Measurements from ENCODE around the gene PRTN3. TPM values are rescaled to one million over a fixed set of nuclear protein-coding genes. Genes with fewer than 3 reads are reported as not detected.

The PRTN3 gene, protein sequence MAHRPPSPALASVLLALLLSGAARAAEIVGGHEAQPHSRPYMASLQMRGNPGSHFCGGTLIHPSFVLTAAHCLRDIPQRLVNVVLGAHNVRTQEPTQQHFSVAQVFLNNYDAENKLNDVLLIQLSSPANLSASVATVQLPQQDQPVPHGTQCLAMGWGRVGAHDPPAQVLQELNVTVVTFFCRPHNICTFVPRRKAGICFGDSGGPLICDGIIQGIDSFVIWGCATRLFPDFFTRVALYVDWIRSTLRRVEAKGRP
- under 1 TPM in 1 of 4 donors, not detected in 3; 0.41 TPM for polyA plus RNA-seq
- long read RNA-seq, donor 1 = 0 reads
- long read RNA-seq, donor 2, partial matches to known transcripts = 0 of 1 reads
- long read RNA-seq, donor 2, other reads (novel, unspliced or antisense) = 0 of 1 reads
- long read RNA-seq, donor 3 = 0 reads
- long read RNA-seq, donor 4 = 0 reads
- long read RNA-seq, donor 5 = 0 reads
- long read RNA-seq, donor 6 = 0 reads
- long read RNA-seq, donor 7, partial matches to known transcripts = 0 of 2 reads
- long read RNA-seq, donor 7, other reads (novel, unspliced or antisense) = 0 of 2 reads
- long read RNA-seq, donor 8, partial matches to known transcripts = 0 of 1 reads
- long read RNA-seq, donor 8, other reads (novel, unspliced or antisense) = 0 of 1 reads
- long read RNA-seq, donor 9 = 0 reads
- long read RNA-seq, donor 10 = 0 reads

DNA sequence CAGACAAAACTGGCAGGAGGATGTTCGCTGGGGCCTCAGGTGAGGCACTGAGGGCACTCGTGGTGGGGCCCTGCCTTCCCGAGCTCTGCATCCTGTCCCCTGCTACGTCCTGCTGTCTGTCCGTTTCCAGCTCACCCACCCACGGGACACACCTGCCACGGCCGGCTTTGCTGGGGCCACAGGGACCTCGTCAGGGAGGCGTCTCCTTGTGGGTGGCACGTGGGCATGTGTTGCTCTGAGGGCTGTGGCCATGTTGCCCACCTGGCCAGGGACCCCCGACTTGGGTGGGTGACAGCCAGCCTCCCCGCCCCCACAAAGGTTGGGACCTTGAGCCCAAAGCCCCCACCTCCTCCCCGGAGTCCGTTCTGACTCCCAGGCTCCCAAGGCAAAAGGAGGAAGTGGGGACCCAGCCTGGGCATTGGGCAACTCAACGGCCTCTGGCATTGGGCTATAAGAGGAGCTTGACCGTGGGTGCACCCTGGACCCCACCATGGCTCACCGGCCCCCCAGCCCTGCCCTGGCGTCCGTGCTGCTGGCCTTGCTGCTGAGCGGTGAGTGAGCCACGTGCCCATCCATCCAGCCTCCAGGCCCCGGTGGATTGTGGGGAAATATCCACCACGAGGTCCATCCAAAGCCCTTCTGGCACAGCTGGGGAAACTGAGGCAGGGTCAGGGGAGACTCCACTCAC is at the start of gene PRTN3:
Gene PRTN3 (plus strand): TSS at position 481 of the 688 bp plus-strand sequence. CDS start 10 bp downstream, at position 491.
- peaks cover 5 to 53% (median 13%) of the 10 kb centered on the region in 3 donors for H3K27me3 ChIP-seq (ENCODE audit: control insufficient read depth in 3 of 3, insufficient read depth in 3 of 3, low read length in 3 of 3)
- H3K9me3 ChIP-seq (ENCODE audit: control insufficient read depth in 2 of 2, insufficient read depth in 1 of 2, low read depth in 1 of 2, low read length in 1 of 2) = no peaks in the 10 kb centered on the region
- DNase-seq = no peak
- no peak for FAIRE-seq
- H3K27ac ChIP-seq (ENCODE audit: low read depth in 1 of 3, low read length in 2 of 3) = no peak within 1 kb of the TSS
- no peaks in the 10 kb centered on the region for H3K36me3 ChIP-seq (ENCODE audit: control insufficient read depth in 3 of 3, insufficient read depth in 2 of 3, low read depth in 1 of 3, low read length in 3 of 3)
- H3K4me1 ChIP-seq (ENCODE audit: control insufficient read depth in 3 of 3, insufficient read depth in 2 of 3, low read depth in 1 of 3, low read length in 2 of 3) = peaks cover 0 to 5% (median 0%) of the 10 kb centered on the region in 3 donors
- WGBS, 3 donors = 43 to 67% (median 43%) methylated on average over 23 to 24 of the region's 24 CpGs
- no peak within 1 kb of the TSS for H3K4me3 ChIP-seq (ENCODE audit: low read depth in 1 of 3, low read length in 3 of 3)

DNA sequence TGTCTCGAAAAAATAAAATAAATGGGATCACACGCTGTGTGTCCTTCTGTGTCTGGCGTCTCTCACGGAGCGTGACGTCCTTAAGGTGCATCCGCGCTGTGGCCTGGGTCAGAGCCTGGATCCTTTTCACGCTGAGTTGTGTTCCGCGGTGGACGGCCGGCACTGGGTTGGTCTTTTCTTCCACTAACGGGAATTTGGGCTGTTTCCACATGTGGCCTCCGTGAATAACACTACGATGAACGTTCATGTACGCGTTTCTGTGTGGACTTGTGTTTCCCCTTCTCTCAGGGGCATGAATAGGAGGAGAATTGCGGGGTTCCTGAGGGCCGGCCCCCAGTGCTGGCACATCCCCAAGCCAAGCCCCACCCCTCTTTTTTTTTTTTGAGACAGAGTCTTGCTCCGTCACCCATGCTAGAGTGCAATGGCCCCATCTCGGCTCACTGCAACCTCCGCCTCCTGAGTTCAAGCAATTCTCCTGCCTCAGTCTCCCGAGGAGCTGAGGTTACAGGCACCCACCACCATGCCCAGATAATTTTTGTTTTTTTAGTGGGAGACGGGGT is 49.7 kb upstream of the PRTN3 start:
- Histone ChIP-seq H3K4me1 (ENCODE audit: control insufficient read depth in 3 of 3, insufficient read depth in 2 of 3, low read depth in 1 of 3, low read length in 2 of 3) (peaks cover 0 to 2% (median 0%) of the 10 kb centered on the region in 3 donors), H3K27me3 (ENCODE audit: control insufficient read depth in 3 of 3, insufficient read depth in 3 of 3, low read length in 3 of 3) (no peaks in the 10 kb centered on the region), H3K9me3 (ENCODE audit: control insufficient read depth in 2 of 2, insufficient read depth in 1 of 2, low read depth in 1 of 2, low read length in 1 of 2) (no peaks in the 10 kb centered on the region), H3K36me3 (ENCODE audit: control insufficient read depth in 3 of 3, insufficient read depth in 2 of 3, low read depth in 1 of 3, low read length in 3 of 3) (peaks cover 0 to 7% (median 0%) of the 10 kb centered on the region in 3 donors), H3K4me3 (ENCODE audit: low read depth in 1 of 3, low read length in 3 of 3) (no peak overlapping the region), H3K27ac (ENCODE audit: low read depth in 1 of 3, low read length in 2 of 3) (no peak overlapping the region)
- FAIRE-seq (no peak), DNase-seq (no peak)
- 85 to 88% (median 88%) methylated on average over 26 of the region's 26 CpGs for WGBS, 3 donors

DNA sequence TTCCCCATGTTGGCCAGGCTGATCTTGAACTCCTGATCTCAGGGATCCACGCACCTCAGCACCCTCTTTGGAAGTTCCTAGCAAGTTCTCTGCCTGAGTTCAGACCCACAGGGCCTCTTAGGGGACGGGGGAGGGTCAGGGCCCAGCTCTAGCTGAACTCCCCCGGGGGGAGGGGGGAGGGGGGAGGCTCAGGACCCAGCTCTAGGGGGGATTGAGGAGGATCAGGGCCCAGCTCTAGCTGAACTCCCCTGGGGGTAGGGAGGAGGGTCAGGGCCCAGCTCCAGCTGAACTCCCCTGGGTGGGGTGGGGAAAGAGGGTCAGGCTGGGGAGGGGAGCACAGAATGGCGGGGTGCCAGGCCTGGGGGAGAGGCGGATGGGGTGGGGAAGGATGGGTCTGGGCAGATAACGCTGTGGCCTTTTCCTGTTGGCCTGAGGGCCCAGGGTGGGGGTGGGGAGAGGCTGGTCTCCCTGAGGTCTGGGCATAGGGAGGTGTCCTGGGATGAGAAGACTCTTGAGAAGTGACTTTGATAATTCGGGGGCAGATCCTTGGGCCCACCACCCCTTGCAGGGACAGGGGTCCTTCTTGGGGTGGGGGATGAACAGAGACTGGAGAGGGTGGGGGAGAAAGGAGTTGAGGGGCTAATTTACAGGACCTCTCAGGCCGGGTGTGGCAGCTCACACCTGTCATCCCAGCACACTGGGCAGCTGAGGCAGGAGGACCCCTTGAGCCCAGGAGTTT is 49.1 kb upstream of the PRTN3 start:
- Histone ChIP-seq H3K36me3 (ENCODE audit: control insufficient read depth in 3 of 3, insufficient read depth in 2 of 3, low read depth in 1 of 3, low read length in 3 of 3) (peaks cover 0 to 7% (median 0%) of the 10 kb centered on the region in 3 donors), H3K27ac (ENCODE audit: low read depth in 1 of 3, low read length in 2 of 3) (peak overlapping the region in 1 of 3 donors; percentile 36), H3K27me3 (ENCODE audit: control insufficient read depth in 3 of 3, insufficient read depth in 3 of 3, low read length in 3 of 3) (no peaks in the 10 kb centered on the region), H3K4me1 (ENCODE audit: control insufficient read depth in 3 of 3, insufficient read depth in 2 of 3, low read depth in 1 of 3, low read length in 2 of 3) (peaks cover 0 to 2% (median 0%) of the 10 kb centered on the region in 3 donors), H3K4me3 (ENCODE audit: low read depth in 1 of 3, low read length in 3 of 3) (no peak overlapping the region), H3K9me3 (ENCODE audit: control insufficient read depth in 2 of 2, insufficient read depth in 1 of 2, low read depth in 1 of 2, low read length in 1 of 2) (no peaks in the 10 kb centered on the region)
- no peak for FAIRE-seq
- WGBS, 3 donors = 62 to 80% (median 73%) methylated on average over 7 to 8 of the region's 8 CpGs
- DNase-seq = no peak

DNA sequence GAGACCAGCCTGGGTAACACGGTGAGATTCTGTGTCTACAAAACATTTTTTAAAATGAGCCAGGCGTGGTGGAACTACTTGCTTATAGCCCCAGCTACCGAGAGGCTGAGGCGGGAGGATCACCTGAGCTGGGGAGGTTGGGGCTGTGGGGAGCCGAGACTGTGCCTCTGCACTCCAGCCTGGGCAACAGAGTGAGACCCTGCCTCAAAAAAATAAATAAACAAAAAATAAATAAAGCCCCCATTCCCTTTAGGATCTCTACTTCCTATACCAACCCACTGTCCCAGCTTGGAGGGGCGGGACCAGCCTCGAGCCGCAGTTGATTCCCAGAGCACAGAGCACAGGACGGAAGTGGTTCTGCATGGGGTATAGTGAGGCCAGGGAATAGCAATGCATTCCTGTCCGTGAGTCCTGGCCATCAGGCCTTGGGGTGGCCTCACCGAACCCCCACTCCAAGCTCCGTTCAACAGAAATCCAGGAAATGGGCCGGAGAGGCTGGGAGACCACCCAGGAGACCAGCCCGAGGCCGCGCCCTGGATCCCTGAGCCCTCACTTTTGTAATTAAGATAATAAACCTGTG is 48.4 kb upstream of the PRTN3 start:
- peaks cover 0 to 7% (median 0%) of the 10 kb centered on the region in 3 donors for H3K36me3 ChIP-seq (ENCODE audit: control insufficient read depth in 3 of 3, insufficient read depth in 2 of 3, low read depth in 1 of 3, low read length in 3 of 3)
- no peaks in the 10 kb centered on the region for H3K9me3 ChIP-seq (ENCODE audit: control insufficient read depth in 2 of 2, insufficient read depth in 1 of 2, low read depth in 1 of 2, low read length in 1 of 2)
- DNase-seq (no peak), FAIRE-seq (no peak)
- H3K4me1 ChIP-seq (ENCODE audit: control insufficient read depth in 3 of 3, insufficient read depth in 2 of 3, low read depth in 1 of 3, low read length in 2 of 3) = peaks cover 0 to 2% (median 0%) of the 10 kb centered on the region in 3 donors
- H3K4me3 ChIP-seq (ENCODE audit: low read depth in 1 of 3, low read length in 3 of 3) = no peak overlapping the region
- no peaks in the 10 kb centered on the region for H3K27me3 ChIP-seq (ENCODE audit: control insufficient read depth in 3 of 3, insufficient read depth in 3 of 3, low read length in 3 of 3)
- WGBS, 3 donors = 72 to 78% (median 73%) methylated on average over 16 of the region's 16 CpGs
- peak overlapping the region in 1 of 3 donors; percentile 36 for H3K27ac ChIP-seq (ENCODE audit: low read depth in 1 of 3, low read length in 2 of 3)

DNA sequence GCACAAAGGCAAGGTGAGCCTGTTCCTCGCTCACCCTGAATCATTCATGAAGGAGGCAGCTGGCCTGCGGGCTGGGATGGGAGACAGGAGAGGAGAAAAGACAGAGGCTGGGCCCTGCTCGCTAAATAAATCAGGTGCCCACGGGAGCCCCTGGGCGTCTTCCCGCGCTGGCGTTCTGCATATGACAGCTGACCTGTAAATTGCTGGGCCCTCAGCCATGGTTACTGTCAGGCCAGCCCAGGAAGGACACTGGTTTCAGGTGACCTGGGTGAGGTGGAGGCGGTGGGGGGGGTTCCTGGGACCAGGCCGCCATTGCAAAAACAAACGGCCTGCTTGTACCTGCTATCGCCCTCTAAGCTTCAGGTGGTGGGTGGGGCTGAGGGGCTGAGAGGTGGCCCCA is 47.0 kb upstream of the PRTN3 start:
- no peak for FAIRE-seq
- Histone ChIP-seq H3K9me3 (ENCODE audit: control insufficient read depth in 2 of 2, insufficient read depth in 1 of 2, low read depth in 1 of 2, low read length in 1 of 2) (no peaks in the 10 kb centered on the region), H3K27me3 (ENCODE audit: control insufficient read depth in 3 of 3, insufficient read depth in 3 of 3, low read length in 3 of 3) (no peaks in the 10 kb centered on the region), H3K27ac (ENCODE audit: low read depth in 1 of 3, low read length in 2 of 3) (no peak overlapping the region), H3K36me3 (ENCODE audit: control insufficient read depth in 3 of 3, insufficient read depth in 2 of 3, low read depth in 1 of 3, low read length in 3 of 3) (peaks cover 0 to 10% (median 0%) of the 10 kb centered on the region in 3 donors), H3K4me3 (ENCODE audit: low read depth in 1 of 3, low read length in 3 of 3) (no peak overlapping the region), H3K4me1 (ENCODE audit: control insufficient read depth in 3 of 3, insufficient read depth in 2 of 3, low read depth in 1 of 3, low read length in 2 of 3) (peaks cover 0 to 2% (median 0%) of the 10 kb centered on the region in 3 donors)
- no peak for DNase-seq
- WGBS, 3 donors = 91 to 95% (median 94%) methylated on average over 12 of the region's 12 CpGs

DNA sequence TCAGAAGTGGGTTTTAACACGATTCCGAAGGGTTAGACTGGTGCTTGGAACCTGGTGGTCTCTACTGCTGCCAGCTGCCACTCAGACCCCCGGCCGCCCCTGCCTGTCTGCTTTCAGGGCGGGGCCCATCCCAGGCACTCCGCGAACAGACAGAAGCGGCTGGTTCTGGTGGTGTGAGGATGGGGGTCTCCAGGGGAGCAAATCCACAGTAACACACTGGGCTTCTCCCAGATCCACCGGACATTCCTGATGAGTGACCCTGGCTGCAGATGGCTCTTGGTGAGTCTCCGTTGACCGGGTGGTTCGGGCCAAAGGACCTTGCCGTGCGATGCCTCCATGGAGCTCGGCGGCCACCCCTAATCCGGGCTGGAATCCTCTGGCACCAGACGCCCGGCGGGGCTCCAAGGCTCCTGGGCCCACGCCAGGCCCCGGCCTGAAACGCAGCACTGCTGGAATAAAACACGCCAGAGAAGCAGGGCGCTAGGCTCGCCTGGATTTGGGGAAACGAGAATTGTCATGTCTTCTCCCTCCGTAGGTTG is 45.7 kb upstream of the PRTN3 start:
- Histone ChIP-seq H3K36me3 (ENCODE audit: control insufficient read depth in 3 of 3, insufficient read depth in 2 of 3, low read depth in 1 of 3, low read length in 3 of 3) (peaks cover 0 to 22% (median 2%) of the 10 kb centered on the region in 3 donors), H3K4me1 (ENCODE audit: control insufficient read depth in 3 of 3, insufficient read depth in 2 of 3, low read depth in 1 of 3, low read length in 2 of 3) (peaks cover under 1 to 12% (median 6%) of the 10 kb centered on the region in 3 donors), H3K4me3 (ENCODE audit: low read depth in 1 of 3, low read length in 3 of 3) (no peak overlapping the region), H3K9me3 (ENCODE audit: control insufficient read depth in 2 of 2, insufficient read depth in 1 of 2, low read depth in 1 of 2, low read length in 1 of 2) (no peaks in the 10 kb centered on the region), H3K27ac (ENCODE audit: low read depth in 1 of 3, low read length in 2 of 3) (no peak overlapping the region), H3K27me3 (ENCODE audit: control insufficient read depth in 3 of 3, insufficient read depth in 3 of 3, low read length in 3 of 3) (no peaks in the 10 kb centered on the region)
- DNase-seq = no peak
- FAIRE-seq = no peak
- 80 to 91% (median 89%) methylated on average over 28 of the region's 28 CpGs for WGBS, 3 donors

DNA sequence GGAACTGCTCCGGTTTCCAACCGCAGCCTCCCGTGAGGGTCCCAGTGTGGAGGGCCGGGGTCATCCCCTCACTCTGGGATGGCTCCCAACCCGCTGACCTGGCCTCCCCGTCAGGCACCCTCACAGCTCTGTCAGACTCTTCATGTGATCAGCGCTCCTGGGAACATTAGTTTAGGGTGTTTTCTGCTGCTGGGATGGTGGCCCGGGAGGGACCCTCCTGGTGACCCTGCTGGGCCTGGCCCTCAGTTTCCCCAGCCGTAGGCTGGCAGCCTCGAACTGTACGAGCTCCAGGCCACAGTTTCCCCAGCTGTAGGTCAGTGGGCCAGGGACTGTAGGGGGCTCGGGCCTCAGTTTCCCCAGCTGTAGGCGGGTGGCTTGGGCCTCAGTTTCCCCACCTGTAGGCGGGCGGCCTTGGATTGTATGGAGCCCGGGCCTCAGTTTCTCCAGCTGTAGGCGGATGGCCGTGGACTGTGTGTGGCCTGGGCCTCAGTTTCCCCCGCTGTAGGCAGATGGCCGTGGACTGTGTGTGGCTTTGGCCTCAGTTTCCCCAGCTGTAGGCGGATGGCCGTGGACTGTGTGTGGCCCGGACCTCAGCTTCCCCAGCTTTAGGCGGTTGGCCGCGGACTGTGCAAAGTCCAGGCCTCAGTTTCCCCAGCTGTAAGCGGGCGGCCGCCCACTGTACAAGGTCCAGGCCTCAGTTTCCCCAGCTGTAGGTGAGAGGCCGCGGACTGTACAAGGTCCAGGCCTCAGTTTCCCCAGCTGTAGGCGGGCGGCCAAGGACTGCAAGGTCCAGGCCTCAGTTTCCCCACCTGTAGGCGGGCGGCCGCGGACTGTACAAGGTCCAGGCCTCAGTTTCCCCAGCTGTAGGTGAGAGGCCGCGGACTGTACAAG is 44.9 kb upstream of the PRTN3 start:
- Histone ChIP-seq H3K27ac (ENCODE audit: low read depth in 1 of 3, low read length in 2 of 3) (no peak overlapping the region), H3K4me3 (ENCODE audit: low read depth in 1 of 3, low read length in 3 of 3) (peak overlapping the region; percentile 60 to 98 (median 63)), H3K4me1 (ENCODE audit: control insufficient read depth in 3 of 3, insufficient read depth in 2 of 3, low read depth in 1 of 3, low read length in 2 of 3) (peaks cover 6 to 20% (median 10%) of the 10 kb centered on the region in 3 donors), H3K27me3 (ENCODE audit: control insufficient read depth in 3 of 3, insufficient read depth in 3 of 3, low read length in 3 of 3) (no peaks in the 10 kb centered on the region), H3K9me3 (ENCODE audit: control insufficient read depth in 2 of 2, insufficient read depth in 1 of 2, low read depth in 1 of 2, low read length in 1 of 2) (no peaks in the 10 kb centered on the region), H3K36me3 (ENCODE audit: control insufficient read depth in 3 of 3, insufficient read depth in 2 of 3, low read depth in 1 of 3, low read length in 3 of 3) (peaks cover 0 to 30% (median 2%) of the 10 kb centered on the region in 3 donors)
- DNase-seq (peak in 1 of 2 donors; percentile 8), FAIRE-seq (no peak)
- WGBS, 3 donors = 74 to 84% (median 80%) methylated on average over 35 to 39 of the region's 39 CpGs
